ENCODE results near the gene PALLD.

DNA sequence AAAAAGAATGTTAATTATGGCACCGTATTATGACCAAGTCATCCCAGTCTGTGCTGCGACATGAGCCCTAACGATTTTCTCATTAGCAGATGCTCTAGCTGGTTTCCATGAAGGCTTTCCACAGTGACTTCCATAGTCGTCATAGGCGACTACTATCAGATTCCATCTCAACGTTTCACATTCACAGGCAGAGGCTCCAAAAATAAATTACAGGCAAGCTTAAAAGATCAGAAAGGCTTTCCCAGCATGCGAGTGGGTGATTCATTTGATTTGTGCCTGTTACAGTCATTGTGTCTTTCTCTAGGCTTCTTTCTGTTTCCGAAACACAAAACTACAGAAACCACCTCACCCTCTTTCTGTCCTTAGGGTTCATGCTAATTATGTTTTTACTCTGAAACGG, 43.2 kb downstream of the PALLD start:
- no peak for TF ChIP-seq SETDB1 (IDR thresholded peaks at IDR 0.05; ENCODE audit: insufficient read length, low read length)
- TF ChIP-seq, protein P1, sequence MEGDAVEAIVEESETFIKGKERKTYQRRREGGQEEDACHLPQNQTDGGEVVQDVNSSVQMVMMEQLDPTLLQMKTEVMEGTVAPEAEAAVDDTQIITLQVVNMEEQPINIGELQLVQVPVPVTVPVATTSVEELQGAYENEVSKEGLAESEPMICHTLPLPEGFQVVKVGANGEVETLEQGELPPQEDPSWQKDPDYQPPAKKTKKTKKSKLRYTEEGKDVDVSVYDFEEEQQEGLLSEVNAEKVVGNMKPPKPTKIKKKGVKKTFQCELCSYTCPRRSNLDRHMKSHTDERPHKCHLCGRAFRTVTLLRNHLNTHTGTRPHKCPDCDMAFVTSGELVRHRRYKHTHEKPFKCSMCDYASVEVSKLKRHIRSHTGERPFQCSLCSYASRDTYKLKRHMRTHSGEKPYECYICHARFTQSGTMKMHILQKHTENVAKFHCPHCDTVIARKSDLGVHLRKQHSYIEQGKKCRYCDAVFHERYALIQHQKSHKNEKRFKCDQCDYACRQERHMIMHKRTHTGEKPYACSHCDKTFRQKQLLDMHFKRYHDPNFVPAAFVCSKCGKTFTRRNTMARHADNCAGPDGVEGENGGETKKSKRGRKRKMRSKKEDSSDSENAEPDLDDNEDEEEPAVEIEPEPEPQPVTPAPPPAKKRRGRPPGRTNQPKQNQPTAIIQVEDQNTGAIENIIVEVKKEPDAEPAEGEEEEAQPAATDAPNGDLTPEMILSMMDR (tag by site-specific recombination; IDR thresholded peaks at IDR 0.05) = no peak

Data from HEK293 (cell line).